HL-60 (cell line): ENCODE measurements around the gene RAB25.
A peak's percentile ranks its signal among the peaks of the same experiment; 100 is the strongest.

Source experiments
- DNase-seq, 2 experiments: peaks; one replicate each; pipeline ENCODE4 v3.0.0-alpha.2; 2010 to 2020; ENCODE audit warnings: low read depth in 1 of 2, low spot score in 1 of 2
- H3K27ac ChIP-seq: fragments of 250-450 bp; sonication (Bioruptor Pico); replicated peaks from 2 replicates; pipeline ENCODE4 v1.5.1; 2020; ENCODE audit warnings: mild to moderate bottlenecking, moderate library complexity
- H3K27me3 ChIP-seq: fragments of 250-450 bp; sonication (Bioruptor Pico); 2 replicates; pipeline ENCODE4 v1.5.1; 2021; ENCODE audit warnings: mild to moderate bottlenecking, moderate library complexity; ENCODE audit not compliant: insufficient read depth, poor library complexity, severe bottlenecking
- H3K4me3 ChIP-seq: replicated peaks from 2 replicates; pipeline ENCODE4 v1.5.1; 2011; ENCODE audit warnings: mild to moderate bottlenecking, control low read depth, low read length; ENCODE audit not compliant: insufficient read depth
- GABPA ChIP-seq: IDR thresholded peaks from 2 replicates; pipeline ENCODE4 v1.6.1; 2012; ENCODE audit warnings: low read depth
- POLR2AphosphoS5 ChIP-seq: IDR thresholded peaks from 2 replicates; pipeline ENCODE4 v1.6.1; 2012; ENCODE audit warnings: low read depth
- SPI1 ChIP-seq: IDR thresholded peaks from 2 replicates; pipeline ENCODE4 v1.6.1; 2012; ENCODE audit warnings: low read depth, mild to moderate bottlenecking, borderline replicate concordance
- TF ChIP-seq, protein P1 (sequence below): IDR thresholded peaks from one replicate; pipeline ENCODE4 v1.5.1; 2011; ENCODE audit warnings: low read length, control low read depth, inconsistent platforms; ENCODE audit not compliant: insufficient read depth
- TF ChIP-seq, protein P2 (sequence below): IDR thresholded peaks from 2 replicates; pipeline ENCODE4 v1.6.1; 2012; ENCODE audit warnings: low read depth; ENCODE audit not compliant: insufficient replicate concordance

Gene RAB25

DNA sequence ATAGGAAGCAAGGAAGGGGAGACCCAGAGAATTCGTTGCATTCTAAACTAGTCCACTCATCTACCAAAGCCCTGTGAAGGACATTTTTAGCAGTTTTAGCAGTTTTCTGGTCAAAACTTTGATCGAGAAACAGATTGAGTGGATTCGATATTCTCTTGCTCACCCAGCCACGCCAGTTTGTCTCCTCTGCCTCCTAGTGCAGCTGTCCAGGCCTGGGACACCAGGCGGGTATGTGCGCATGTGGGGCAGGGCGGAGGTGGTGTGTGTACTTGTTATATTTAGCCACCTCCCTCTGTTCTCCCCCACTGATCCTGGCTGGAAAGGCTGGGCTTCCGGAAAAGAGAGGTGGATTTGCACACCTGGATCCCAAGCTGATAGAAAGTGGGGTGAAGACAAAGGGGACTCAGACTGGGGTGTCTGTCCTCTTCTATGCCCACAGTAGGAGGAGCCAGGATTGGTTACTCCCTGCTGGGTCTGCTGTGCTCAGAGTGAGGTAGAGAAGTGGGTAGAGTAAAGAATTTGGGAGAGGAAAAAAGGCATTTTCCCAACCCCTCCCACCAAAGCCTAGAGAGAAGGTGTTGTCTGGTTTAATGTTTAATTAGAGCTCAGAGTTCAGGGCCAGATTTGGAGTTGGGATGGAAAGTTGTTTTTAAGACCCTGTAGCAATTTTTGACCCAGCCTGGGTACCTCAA is 57.4 kb downstream of the RAB25 start:
- no peaks in the 10 kb centered on the region for H3K27me3 ChIP-seq
- DNase-seq: no peak
- no peak for TF ChIP-seq GABPA
- TF ChIP-seq, protein P1, sequence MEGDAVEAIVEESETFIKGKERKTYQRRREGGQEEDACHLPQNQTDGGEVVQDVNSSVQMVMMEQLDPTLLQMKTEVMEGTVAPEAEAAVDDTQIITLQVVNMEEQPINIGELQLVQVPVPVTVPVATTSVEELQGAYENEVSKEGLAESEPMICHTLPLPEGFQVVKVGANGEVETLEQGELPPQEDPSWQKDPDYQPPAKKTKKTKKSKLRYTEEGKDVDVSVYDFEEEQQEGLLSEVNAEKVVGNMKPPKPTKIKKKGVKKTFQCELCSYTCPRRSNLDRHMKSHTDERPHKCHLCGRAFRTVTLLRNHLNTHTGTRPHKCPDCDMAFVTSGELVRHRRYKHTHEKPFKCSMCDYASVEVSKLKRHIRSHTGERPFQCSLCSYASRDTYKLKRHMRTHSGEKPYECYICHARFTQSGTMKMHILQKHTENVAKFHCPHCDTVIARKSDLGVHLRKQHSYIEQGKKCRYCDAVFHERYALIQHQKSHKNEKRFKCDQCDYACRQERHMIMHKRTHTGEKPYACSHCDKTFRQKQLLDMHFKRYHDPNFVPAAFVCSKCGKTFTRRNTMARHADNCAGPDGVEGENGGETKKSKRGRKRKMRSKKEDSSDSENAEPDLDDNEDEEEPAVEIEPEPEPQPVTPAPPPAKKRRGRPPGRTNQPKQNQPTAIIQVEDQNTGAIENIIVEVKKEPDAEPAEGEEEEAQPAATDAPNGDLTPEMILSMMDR: no peak
- no peak for TF ChIP-seq POLR2AphosphoS5
- TF ChIP-seq SPI1: no peak
- TF ChIP-seq, protein P2, sequence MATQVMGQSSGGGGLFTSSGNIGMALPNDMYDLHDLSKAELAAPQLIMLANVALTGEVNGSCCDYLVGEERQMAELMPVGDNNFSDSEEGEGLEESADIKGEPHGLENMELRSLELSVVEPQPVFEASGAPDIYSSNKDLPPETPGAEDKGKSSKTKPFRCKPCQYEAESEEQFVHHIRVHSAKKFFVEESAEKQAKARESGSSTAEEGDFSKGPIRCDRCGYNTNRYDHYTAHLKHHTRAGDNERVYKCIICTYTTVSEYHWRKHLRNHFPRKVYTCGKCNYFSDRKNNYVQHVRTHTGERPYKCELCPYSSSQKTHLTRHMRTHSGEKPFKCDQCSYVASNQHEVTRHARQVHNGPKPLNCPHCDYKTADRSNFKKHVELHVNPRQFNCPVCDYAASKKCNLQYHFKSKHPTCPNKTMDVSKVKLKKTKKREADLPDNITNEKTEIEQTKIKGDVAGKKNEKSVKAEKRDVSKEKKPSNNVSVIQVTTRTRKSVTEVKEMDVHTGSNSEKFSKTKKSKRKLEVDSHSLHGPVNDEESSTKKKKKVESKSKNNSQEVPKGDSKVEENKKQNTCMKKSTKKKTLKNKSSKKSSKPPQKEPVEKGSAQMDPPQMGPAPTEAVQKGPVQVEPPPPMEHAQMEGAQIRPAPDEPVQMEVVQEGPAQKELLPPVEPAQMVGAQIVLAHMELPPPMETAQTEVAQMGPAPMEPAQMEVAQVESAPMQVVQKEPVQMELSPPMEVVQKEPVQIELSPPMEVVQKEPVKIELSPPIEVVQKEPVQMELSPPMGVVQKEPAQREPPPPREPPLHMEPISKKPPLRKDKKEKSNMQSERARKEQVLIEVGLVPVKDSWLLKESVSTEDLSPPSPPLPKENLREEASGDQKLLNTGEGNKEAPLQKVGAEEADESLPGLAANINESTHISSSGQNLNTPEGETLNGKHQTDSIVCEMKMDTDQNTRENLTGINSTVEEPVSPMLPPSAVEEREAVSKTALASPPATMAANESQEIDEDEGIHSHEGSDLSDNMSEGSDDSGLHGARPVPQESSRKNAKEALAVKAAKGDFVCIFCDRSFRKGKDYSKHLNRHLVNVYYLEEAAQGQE: no peak
- no peak overlapping the region for H3K27ac ChIP-seq
- H3K4me3 ChIP-seq: no peak overlapping the region

- Histone ChIP-seq H3K27me3 (no peaks in the 10 kb centered on the region), H3K27ac (no peak overlapping the region), H3K4me3 (no peak overlapping the region)
- peak; percentile 74 to 85 for DNase-seq
- TF ChIP-seq POLR2AphosphoS5: no peak
- no peak for TF ChIP-seq GABPA
- TF ChIP-seq SPI1: peak; percentile 61; the same call in 1 of the 2 replicates
- TF ChIP-seq, protein P2: no peak
- TF ChIP-seq, protein P1: peak; percentile 7
Measured at GRCh38 chr1:156119503-156120209, 58.7 kb downstream of the RAB25 start.
